Tibial artery (tissue), 4 donors: ENCODE measurements around the gene FOXK1.
"Not testable (repeated sequence)": the region's sequence is repeated elsewhere in the genome, so short reads cannot be mapped to it uniquely, and the experiment has no call there.

Experiments used
- DNase-seq, 2 donors: peaks; one replicate each; pipeline ENCODE4 v3.0.0-alpha.2; 2019
- H3K27ac ChIP-seq, 2 donors: fragments of 200-600 bp; sonication (generic) in 1 of 2; 1 replicate in 1 of 2; 2 replicates in 1 of 2; pipeline ENCODE4 v1.5.1; 2018 to 2019; ENCODE audit warnings: mild to moderate bottlenecking in 1 of 2
- H3K27me3 ChIP-seq, 2 donors: fragments of 200-600 bp; sonication (generic) in 1 of 2; one replicate each; pipeline versions ENCODE4 v1.5.1 to v1.6.0; 2016 to 2019
- H3K36me3 ChIP-seq, 3 donors: fragments of 200-600 bp; sonication (generic) in 2 of 3; one replicate each; pipeline ENCODE4 v1.5.1; 2016 to 2019; ENCODE audit warnings: mild to moderate bottlenecking in 2 of 3
- H3K4me1 ChIP-seq, 4 donors: fragments of 200-600 bp; sonication (generic) in 2 of 4; 1 replicate in 3 of 4; 2 replicates in 1 of 4; pipeline ENCODE4 v1.5.1; 2016 to 2019
- H3K4me3 ChIP-seq, 2 donors: fragments of 200-600 bp; sonication (generic) in 1 of 2; 1 replicate in 1 of 2; 2 replicates in 1 of 2; pipeline ENCODE4 v1.5.1; 2018 to 2019; ENCODE audit warnings: mild to moderate bottlenecking in 2 of 2
- H3K9me3 ChIP-seq, 3 donors: fragments of 200-600 bp; sonication (generic) in 1 of 3; one replicate each; pipeline ENCODE4 v1.5.1; 2016 to 2019
- CTCF ChIP-seq, 2 experiments: fragments of 200-600 bp in 1 of 2; fragments of 450-650 bp in 1 of 2; IDR thresholded peaks; one replicate each; pipeline ENCODE4 v1.5.1; 2017 to 2019; ENCODE audit warnings: antibody characterized with exemption in 2 of 2, mild to moderate bottlenecking in 1 of 2, moderate library complexity in 1 of 2
- intact Hi-C: fragments of 100-400 bp; cut with DNase I; formaldehyde crosslinking; loops from one replicate; pipeline ENCODE4 v1.15.0; 2023; ENCODE audit warnings: low total_unique reads

FOXK1 gene

GRCh38 chr7:4791101-4791737 is 109.1 kb downstream of the FOXK1 start:
- intact Hi-C loops = no loop called here
- Histone ChIP-seq H3K9me3 (no peaks in the 10 kb centered on the region), H3K4me1 (peaks cover 0 to 7% (median 2%) of the 10 kb centered on the region in 4 donors), H3K27ac (no peak overlapping the region), H3K36me3 (peaks cover 46 to 62% (median 61%) of the 10 kb centered on the region in 3 donors), H3K4me3 (no peak overlapping the region), H3K27me3 (no peaks in the 10 kb centered on the region)
- no peak for DNase-seq
- no peak for TF ChIP-seq CTCF (IDR thresholded peaks at IDR 0.05)

DNA sequence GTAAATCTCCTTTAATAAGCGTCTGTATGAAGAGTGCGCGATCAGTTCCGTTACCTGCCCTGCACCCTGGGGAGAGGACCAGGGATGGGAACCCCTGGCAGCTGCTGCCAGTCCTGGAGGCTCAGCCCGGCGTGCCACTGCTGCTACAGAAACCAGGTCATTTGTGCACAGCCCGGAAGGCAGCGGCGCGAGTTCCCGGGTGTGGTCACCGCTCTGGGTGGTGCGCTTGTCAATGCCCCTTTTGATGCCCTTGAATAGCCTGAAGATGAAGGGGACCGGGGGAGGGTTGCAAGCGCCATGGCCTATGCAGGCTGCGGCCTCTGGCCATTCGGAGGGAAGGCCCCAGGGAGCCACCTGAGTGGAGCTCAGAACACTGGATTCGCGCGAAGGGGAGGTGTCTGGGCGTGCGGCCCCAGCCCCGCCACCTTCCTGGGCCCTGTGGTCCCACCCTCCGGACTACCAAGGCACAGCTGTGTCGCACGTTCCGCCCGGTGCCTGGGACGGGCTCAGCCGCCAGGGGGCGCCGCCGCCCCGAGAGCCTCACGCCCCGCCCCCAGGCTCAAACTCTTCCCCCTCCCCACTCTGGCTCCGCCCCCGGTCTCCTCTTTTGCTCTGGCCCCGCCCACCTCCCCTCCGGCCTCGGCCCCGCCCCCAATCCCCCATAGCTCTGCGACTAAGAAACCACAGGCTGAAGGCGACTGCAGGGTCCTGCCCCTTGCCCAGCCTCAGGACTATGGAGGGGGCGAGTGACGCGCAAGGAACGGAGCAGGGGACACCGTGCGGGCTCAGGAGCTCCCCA is 109.8 kb downstream of the FOXK1 start:
- intact Hi-C loops = no loop called here
- H3K4me3 ChIP-seq = peak overlapping the region; percentile 47 to 49
- DNase-seq = peak; percentile 75 to 89
- H3K9me3 ChIP-seq = no peaks in the 10 kb centered on the region
- H3K27me3 ChIP-seq = no peaks in the 10 kb centered on the region
- peak overlapping the region in 1 of 2 donors; percentile 54 for H3K27ac ChIP-seq
- peaks cover 0 to 7% (median 2%) of the 10 kb centered on the region in 4 donors for H3K4me1 ChIP-seq
- H3K36me3 ChIP-seq = peaks cover 39 to 54% (median 53%) of the 10 kb centered on the region in 3 donors
- peak; percentile 52 to 64 for TF ChIP-seq CTCF (IDR thresholded peaks at IDR 0.05)

GRCh38 chr7:4792537-4793126 is 110.5 kb downstream of the FOXK1 start:
- TF ChIP-seq CTCF (IDR thresholded peaks at IDR 0.05) = no peak
- intact Hi-C loops = no loop called here
- Histone ChIP-seq H3K27me3 (no peaks in the 10 kb centered on the region), H3K36me3 (peaks cover 32 to 47% (median 46%) of the 10 kb centered on the region in 3 donors), H3K9me3 (no peaks in the 10 kb centered on the region), H3K4me1 (peaks cover 0 to 7% (median 2%) of the 10 kb centered on the region in 4 donors), H3K4me3 (peak overlapping the region; percentile 47 to 49), H3K27ac (peak overlapping the region in 1 of 2 donors; percentile 54)
- DNase-seq = no peak

DNA sequence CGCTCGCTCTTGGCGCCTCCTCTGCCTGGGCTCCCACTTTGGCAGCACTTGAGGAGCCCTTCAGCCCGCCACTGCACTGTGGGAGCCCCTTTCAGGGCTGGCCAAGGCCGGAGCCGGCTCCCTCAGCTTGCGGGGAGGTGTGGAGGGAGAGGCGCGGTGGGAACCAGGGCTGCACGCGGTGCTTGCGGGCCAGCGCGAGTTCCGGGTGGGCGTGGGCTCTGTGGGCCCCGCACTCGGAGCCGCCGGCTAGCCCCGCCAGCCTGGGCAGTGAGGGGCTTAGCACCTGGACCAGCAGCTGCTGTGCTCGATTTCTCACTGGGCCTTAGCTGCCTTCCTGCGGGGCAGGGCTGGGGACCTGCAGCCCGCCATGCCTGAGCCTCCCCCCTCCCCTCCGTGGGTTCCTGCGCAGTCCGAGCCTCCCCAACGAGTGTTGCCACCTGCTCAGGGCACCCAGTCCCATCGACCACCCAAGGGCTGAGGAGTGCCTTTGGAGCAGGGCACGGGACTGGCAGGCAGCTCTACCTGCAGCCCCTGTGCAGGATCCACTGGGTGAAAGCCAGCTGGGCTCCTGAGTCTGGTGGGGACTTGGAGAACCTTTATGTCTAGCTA is 111.4 kb downstream of the FOXK1 start:
- H3K4me1 ChIP-seq, H3K4me3 ChIP-seq, H3K27ac ChIP-seq, DNase-seq, intact Hi-C loops, H3K27me3 ChIP-seq, H3K9me3 ChIP-seq: not testable (repeated sequence)
- H3K36me3 ChIP-seq = peaks cover 23 to 39% (median 38%) of the 10 kb centered on the region in 3 donors

DNA sequence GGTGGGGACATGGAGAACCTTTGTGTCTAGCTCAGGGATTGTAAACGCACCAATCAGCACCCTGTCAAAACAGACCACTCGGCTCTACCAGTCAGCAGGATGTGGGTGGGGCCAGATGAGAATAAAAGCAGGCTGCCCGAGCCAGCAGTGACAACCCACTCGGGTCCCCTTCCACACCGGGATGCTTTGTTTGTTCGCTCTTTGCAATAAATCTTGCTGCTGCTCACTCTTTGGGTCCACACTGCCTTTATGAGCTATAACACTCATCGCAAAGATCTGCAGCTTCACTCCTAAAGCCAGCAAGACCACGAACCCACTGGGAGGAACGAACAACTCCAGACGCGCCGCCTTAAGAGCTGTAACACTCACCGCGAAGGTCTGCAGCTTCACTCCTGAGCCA is 112.1 kb downstream of the FOXK1 start:
- intact Hi-C loops, H3K27ac ChIP-seq, DNase-seq, H3K27me3 ChIP-seq, H3K4me3 ChIP-seq, H3K9me3 ChIP-seq, H3K4me1 ChIP-seq: not testable (repeated sequence)
- peaks cover 19 to 33% (median 31%) of the 10 kb centered on the region in 3 donors for H3K36me3 ChIP-seq

DNA sequence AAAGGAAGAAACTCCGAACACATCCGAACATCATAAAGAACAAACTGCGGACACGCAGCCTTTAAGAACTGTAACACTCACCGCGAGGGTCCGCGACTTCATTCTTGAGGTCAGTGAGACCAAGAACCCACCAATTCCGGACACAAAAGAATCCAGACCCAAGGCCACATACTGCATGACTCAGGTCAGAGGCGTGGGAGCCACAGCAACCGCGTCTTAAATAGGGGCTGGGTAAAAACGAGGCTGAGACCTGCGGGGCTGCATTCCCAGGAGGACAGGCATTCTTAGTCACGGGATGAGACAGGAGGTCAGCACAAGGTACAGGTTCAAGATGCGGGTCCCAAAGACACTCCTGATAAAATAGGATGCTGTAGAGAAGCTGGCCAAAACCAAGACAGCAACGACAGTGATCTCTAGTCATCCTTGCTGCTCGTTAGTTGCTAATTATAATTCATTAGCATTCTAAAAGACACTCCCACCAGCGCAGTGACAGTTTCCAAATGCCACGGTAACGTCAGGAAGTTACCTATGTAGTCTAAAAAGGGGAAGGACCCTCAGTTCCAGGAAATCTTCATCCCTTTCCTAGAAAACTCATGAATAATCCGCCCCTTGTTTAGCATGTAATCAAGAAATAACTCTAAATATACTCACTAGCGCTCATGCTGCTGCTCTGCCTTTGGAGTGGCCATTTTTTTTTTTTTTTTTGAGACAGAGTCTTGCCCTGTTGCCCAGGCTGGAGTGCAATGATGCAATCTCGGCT is 112.7 kb downstream of the FOXK1 start:
- peaks cover 0 to 7% (median 2%) of the 10 kb centered on the region in 4 donors for H3K4me1 ChIP-seq
- no peak overlapping the region for H3K4me3 ChIP-seq
- no peak for TF ChIP-seq CTCF (IDR thresholded peaks at IDR 0.05)
- H3K9me3 ChIP-seq = no peaks in the 10 kb centered on the region
- DNase-seq = no peak
- intact Hi-C loops = loop anchor here (5.0 kb wide), 2 partner anchors 88 to 293 kb away; partner anchors contain the start of gene RADIL
- H3K36me3 ChIP-seq = peaks cover 16 to 28% (median 25%) of the 10 kb centered on the region in 3 donors
- no peak overlapping the region for H3K27ac ChIP-seq
- no peaks in the 10 kb centered on the region for H3K27me3 ChIP-seq
